HG03442 (cell line): ENCODE measurements around the gene ULK1.

Experiments used
- ATAC-seq: cut with Tn5 transposase; IDR thresholded peaks from one replicate; pipeline ENCODE4 v1.9.1; 2021; ENCODE audit warnings: mild to moderate bottlenecking, moderate library complexity; ENCODE audit not compliant: unreplicated experiment

Gene ULK1

DNA sequence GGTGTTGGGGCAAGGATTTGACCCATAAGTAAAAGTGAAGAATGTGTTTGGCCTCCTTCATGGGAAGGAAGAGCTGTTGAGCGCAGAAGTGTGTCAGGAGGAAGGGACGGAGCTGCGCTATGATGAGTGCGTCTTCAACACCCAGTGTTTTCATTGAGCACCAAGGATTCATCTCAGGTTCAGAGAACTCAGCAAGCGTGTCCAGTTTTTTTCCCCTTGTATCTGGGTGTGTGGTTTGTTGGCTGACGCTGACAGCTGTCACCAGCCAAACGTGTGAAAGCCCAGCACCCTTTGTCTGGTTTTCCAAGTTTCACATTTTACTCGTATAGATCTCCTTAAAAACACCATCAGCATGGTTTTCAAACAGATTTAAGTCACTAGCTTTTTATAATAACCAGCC lies 67.6 kb downstream of the ULK1 start:
- no peak for ATAC-seq

DNA sequence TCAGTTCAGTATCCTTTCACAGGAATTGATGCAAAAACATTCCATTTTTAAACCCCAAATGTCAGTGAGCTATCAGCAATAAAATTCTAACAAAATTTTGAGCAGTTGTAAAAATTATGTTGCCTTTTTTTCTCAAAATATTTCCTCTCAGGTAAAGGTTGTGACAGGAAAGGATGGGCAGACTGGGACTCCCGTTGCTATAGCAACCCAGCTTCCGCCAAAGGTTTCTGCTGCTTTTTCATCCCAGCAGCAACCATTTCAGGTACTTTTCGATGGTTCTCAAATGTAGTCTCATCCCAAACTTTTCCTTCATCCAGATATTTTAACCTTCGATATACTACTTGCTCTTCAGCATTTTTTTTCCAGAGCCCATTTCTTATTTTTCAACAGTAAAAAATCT lies 69.0 kb downstream of the ULK1 start:
- ATAC-seq = no peak

DNA sequence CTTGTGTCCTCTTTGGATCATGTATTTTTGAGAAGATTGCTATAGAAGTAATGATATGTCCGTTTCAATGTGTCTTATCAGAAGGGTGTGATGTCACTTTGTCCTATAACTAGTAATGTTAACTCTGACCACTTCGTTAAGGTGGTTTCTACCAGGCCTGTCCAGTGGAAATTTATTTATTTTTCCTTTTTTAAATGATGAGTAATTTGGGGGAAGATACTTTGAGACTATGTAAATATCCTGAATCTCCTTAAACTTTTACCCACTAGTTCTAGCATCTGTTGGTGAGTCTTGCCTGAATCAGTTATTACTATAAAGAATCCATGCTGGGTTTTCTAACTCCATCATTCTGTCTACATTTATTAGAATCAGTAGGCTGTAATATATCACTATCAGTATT lies 70.7 kb downstream of the ULK1 start:
- no peak for ATAC-seq

DNA sequence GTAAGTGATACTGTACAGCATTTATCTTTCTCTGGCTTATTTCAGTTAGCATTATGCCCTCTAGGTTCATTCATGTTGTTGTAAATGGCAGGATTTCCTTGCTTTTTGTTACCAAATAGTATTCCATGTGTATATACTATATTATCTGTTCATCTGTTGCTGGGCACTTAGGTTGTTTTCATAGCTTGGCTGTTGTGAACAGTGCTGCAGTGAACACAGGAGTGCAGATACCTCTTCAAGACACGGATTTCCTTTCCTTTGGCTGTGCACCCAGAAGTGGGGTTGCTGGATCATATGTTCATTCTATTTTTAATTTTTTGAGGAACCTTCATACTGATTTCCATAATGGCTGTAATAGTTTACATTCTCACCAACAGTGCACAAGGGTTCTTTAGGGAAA lies 76.8 kb downstream of the ULK1 start:
- no peak for ATAC-seq
